Measurements from ENCODE around the gene WASHC4.

Gene WASHC4, protein sequence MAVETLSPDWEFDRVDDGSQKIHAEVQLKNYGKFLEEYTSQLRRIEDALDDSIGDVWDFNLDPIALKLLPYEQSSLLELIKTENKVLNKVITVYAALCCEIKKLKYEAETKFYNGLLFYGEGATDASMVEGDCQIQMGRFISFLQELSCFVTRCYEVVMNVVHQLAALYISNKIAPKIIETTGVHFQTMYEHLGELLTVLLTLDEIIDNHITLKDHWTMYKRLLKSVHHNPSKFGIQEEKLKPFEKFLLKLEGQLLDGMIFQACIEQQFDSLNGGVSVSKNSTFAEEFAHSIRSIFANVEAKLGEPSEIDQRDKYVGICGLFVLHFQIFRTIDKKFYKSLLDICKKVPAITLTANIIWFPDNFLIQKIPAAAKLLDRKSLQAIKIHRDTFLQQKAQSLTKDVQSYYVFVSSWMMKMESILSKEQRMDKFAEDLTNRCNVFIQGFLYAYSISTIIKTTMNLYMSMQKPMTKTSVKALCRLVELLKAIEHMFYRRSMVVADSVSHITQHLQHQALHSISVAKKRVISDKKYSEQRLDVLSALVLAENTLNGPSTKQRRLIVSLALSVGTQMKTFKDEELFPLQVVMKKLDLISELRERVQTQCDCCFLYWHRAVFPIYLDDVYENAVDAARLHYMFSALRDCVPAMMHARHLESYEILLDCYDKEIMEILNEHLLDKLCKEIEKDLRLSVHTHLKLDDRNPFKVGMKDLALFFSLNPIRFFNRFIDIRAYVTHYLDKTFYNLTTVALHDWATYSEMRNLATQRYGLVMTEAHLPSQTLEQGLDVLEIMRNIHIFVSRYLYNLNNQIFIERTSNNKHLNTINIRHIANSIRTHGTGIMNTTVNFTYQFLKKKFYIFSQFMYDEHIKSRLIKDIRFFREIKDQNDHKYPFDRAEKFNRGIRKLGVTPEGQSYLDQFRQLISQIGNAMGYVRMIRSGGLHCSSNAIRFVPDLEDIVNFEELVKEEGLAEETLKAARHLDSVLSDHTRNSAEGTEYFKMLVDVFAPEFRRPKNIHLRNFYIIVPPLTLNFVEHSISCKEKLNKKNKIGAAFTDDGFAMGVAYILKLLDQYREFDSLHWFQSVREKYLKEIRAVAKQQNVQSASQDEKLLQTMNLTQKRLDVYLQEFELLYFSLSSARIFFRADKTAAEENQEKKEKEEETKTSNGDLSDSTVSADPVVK

DNA sequence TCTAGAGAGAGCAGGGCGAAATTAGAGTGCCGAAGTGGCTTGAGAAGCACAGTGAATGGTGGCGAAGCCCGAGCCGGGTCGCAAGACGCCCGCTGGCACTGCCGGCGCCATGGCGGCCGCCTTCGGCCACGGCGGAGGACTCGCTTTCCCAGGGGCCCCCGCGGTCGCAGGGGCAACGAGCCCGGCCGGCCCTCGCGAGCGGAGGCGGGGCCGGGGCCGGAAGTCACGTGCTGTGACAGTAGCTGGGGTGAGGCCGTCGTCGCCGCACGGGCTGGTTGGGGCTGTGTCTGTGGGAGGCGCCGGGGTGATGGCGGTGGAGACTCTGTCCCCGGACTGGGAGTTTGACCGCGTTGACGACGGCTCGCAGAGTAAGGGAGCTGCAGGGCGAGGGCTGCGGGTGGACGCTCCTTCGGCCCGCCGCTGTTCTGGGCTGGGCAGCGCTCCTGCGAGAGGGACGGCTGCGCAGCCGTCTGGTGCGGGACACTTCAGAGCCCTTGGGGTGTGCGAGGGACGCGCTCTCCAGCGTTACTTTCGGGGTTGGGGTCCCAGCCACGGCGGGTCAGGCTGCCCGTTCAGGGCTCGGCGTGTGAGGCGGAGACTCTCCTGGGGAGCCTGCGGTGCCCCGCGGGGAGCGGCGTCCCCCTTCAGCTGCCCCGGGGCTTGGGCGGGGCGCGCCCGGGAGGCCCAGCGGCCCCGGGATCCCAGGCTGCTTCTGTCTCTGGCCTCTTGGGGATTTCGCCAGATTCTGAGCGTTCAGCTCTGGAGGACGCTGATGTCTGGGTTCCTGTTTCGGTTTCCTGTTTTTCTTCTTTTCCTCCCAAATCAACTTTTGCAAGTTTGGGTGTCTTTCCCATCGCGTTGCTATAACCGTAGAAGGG, at the start of gene WASHC4:
Gene WASHC4 (plus strand): TSS at position 238 of the 878 bp plus-strand sequence. CDS start 70 bp downstream, at position 308.
- peak; percentile 90 for DNase-seq (ENCODE audit: low spot score)

DNA sequence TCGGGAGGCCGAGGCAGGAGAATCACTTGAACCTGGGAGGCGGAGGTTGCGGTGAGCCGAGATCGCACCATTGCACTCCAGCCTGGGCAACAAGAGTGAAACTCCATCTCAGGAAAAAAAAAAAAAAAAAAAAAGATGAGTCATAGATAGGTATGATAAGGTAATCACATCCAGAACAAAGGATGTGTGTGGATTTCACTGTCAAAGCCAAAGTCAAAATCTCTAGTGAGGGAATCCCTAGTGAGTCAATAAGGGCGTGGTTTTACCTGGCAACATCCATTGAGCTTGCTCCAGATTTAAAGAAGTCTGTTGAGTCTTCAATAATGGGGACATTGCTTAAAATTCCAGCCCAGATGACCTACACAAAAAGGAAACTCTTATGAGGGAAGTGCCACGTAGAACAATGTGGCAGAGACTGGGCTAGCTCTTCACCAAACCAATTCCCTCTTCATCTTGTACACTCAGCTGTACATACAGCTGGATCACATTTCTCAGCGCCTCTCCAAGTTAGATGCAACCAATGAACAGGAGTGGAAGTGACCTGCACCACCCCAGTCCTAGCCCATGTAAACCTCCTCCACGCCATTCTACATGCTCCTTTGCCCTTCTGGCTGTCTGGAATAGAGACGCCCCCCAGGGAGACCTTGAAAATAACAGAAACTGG, 46.7 kb upstream of the WASHC4 start:
- peak; percentile 90 for DNase-seq (ENCODE audit: low spot score)

DNA sequence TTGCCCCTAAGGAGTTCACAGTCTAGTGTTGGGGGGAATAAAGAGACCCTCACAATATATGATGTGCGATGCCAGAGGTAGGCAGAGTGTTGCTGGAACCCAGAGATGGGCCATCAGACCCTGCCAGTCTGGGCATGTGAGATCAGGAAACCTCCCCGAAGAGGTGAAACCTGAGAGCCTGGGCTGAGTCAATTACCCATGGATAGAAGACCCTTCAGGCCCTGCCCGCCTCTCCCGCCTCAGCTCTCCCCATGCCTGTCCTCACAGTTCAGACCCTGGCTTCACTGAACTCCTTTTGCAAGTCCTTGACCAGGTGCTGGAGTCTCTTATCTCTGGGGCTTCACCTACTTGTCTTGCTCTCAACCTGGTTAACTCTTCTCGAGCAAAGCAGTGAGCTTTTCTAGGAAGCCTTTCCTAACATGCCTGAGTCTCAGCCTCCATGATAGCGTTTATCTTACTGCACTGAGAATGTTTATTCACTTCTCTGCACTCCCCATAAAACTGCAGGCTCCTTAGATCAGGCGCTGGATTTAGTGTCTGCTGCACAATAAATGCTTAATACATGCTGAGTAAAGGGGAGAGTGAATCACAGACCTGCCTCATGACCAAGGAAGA, 42.9 kb upstream of the WASHC4 start:
- DNase-seq (ENCODE audit: low spot score): no peak

DNA sequence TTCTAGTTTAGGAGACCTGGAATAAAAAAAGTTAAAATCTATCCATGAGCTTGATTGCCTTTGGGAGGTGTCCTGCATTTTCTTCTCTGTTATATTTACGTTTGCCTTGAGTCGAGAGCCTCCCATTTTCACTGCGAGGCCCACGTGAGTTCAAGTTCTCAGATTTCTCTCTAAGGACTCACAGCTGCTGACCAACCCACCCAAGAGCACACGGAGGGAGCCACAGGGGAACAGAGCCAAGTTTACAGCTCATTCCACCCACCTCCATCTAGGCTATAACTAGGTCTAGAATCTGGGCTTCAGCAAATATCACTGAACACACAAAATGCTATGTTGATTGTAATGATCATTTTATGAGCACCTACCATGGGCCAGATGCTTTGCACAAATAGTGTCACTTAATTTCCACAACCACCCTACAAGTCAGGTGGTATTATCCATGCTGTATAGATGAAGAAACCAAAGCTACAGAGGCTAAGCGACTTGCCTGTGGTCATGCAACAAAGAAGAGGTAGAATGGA, 40.0 kb upstream of the WASHC4 start:
- DNase-seq (ENCODE audit: low spot score): no peak

DNA sequence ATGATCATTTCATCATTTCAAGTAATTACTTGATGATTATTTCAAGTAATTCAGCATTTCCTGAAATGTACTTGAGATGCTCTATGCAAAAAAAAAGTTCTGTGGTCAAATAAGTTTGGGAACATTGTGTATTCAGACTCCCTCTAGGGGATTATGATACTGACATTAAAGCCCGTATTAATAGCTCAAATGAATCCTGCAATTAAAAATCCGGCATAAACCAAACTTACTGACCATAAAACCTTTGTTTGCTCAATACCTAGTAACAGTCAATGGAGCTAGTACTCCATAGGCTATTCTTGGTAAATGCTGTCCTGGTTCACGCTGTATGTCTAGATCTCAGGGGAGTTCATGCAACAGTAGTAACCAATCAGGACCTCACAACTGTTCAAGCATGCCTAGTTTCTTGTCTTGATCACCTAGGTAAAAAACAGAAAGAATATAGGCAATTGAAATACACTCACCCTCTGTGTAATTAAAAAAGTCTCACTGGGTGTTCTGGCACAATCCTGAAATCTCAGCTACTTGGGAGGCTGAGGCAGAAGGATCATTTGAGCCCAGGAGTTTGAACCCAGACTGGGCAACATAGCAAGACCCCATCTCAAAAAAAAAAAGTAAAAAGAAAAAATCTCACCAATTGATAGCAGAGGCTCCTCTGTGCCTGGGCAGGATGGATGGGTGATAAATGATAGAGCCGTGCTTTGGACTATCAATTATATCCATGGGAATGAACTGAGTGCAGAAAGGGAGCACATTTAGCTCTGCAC, 37.4 kb upstream of the WASHC4 start:
- no peak for DNase-seq (ENCODE audit: low spot score)

DNA sequence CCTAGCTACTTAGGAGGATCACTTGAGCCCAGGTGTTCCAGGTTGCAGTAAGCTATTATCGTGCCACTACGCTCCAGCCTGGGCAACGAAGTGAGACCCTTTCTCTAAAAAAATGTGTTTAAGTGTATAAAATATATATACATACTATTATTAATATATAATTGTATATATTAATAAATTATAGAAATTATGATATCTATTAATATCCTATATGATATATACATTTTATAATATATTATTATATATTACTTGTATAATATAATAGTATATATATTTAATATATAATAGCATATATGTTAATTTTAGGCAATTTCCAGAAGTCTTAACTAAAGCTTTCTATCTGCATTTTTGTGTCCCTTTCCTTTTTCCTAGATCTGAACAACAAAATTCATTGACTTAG, 35.5 kb upstream of the WASHC4 start:
- DNase-seq (ENCODE audit: low spot score): no peak

DNA sequence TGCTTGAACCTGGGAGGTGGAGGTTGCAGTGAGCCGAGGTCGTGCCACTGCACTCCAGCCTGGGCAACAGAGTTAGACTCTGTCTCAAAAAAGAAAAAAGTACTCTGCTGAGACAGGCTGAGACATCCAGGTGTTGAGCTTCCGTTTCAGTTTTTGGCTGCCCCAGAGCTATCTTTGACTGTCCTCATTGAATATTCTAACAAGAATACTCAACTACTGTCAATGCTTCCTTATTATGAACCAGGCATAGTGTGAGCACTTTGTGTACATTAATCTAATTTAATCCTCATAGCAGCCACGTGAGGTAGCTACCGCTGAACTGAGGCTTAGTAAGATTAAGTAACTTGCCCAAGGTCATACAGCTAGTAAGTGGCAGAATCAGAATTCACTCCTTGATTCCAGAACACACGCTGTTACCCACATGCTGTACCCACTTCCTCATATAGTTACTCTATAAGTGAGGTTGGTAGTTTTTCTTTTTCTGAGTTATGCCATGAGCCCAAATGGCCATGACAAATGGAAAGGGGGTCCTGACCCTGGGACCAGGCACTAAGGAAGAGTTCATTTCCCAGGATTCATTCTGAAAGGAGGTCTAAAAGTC, 34.5 kb upstream of the WASHC4 start:
- no peak for DNase-seq (ENCODE audit: low spot score)

DNA sequence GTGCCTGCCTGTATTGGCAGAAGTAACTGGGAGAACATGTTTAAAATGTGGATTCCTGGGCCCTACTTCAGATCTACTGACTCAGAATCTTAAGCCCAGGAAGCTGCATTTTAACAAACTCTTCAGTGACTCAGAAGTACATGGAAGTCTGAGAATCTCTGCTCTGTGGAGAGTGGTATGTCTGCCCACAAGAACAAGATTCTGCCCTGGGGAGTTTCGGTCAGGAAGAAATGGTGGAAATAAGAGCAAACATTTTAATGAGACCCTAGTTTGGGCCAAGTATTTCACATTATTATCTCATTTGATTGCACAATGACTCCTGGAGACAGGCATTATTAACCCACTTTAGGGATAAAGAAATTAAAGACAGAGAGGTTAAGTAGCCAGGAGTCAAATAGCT, 31.4 kb upstream of the WASHC4 start:
- no peak for DNase-seq (ENCODE audit: low spot score)

DNA sequence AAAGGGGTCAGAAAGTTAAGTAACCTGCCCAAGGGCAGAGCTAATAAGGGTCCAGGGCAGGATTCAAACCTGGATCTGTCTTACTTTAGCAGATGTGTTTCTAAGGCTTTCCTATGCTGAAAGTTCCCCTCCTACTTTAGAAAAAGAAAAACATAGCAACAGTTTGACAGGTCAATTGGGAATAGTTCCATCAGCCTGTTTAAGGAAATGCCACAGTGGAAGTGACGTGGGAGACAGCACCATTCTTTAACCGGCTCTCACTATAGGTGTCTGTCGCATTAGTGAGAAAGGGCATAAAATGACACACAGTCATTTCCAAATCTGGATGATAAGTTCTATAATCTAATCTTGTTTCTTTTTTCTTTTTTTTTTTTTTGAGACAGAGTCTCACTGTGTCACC, 30.6 kb upstream of the WASHC4 start:
- no peak for DNase-seq (ENCODE audit: low spot score)

DNA sequence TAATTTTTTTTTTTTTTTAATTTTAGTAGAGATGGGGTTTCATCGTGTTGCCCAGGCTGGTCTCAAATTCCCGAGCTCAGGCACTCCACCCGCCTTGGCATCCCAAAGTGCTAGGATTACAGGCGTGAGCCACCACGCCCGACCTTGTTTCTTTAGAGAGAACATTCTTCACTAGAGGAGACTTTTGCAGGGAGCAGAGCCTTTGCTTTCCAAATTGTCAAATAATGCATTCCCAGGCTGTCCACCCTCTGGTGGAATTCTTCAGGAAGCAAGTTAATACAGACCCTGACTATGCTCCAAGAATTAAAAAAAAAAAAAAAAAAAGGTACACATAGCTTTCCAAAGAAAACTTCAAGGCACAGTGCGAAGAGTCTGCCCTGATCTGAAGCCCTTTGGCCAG, 30.1 kb upstream of the WASHC4 start:
- no peak for DNase-seq (ENCODE audit: low spot score)

DNA sequence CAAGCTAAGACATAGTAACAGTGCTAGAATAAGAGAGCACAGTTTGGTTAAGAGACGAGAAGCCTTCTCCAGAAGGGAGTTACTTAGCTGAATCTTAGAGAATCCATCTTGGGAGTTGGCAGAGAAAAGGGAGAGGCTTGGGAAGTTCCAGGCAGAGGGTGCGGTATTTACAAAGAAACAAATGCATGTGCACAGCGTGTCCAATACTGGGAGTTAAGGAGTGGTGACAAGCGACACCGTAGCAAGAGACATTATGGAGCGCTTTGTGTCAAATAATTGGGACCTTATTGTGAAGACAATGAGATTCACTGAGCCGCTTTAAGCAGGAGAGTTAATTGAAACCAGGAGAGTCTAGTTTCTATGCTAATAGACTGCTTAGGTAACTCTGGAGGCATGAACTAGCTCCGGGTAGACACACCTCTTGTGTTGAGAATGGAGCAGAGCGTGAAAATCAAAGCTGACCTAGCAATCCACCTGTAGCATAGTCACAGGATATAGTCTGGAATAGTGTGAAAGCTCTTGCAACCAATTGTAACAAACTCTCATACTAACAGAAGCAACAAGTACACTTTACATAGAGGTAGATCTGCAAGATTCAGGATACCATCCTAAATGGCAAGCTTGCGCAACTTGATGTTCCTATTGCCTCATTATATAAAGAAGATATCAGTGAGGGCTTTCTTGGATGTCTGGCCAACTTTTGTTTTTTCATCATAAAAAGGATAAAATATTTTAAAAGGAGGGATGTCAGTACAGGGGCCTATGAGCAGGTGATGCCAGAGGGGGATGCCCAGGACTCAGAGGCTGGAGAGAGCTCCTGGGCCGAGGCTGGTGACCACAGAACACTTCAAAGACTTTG, 28.6 kb upstream of the WASHC4 start:
- no peak for DNase-seq (ENCODE audit: low spot score)

DNA sequence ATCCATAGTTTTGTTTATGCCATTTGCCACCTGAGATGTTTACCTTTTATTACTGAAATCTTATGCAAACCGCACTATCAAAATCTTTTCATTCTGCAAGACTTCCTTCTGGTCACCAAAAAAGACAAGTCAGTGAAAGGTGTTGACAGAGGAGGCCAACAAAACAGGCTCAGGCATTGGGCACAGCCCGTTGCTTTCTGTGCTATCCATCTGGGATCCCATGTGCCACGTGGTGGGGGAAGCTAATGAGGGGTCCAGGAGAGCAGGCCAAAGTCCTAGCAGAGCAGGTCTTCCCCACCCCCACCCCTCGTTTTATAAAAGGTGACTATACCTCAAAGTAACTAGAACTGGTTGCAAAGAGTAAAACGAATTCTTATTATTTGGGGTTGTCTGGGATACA, 24.5 kb upstream of the WASHC4 start:
- no peak for DNase-seq (ENCODE audit: low spot score)

DNA sequence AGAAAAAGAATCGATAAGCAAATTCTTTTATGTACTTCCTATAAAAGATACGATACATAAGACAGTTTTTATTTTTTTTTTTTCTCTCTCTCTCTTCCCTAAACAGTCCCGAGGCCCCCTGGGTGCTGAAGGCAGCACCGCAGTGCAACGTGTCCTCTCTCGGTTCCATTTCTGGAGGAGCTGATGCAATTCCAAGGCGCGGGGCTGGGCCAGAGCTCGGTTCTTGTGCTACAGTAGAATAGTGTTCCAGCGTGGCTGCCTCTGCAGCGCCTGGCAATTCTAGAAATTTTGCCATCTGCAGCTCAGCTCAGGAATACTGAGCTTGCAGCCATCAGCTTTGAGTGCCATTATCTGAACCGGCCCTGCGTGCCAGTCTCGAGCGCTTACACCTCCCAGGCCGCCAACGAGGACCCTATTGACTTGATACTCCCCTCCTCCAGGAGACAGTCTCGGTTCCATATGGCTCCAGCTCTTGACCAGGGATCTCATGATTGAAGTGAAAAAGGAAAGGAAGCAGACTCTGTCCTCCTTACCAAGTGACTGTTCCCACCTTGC, 23.9 kb upstream of the WASHC4 start:
- DNase-seq (ENCODE audit: low spot score): no peak

DNA sequence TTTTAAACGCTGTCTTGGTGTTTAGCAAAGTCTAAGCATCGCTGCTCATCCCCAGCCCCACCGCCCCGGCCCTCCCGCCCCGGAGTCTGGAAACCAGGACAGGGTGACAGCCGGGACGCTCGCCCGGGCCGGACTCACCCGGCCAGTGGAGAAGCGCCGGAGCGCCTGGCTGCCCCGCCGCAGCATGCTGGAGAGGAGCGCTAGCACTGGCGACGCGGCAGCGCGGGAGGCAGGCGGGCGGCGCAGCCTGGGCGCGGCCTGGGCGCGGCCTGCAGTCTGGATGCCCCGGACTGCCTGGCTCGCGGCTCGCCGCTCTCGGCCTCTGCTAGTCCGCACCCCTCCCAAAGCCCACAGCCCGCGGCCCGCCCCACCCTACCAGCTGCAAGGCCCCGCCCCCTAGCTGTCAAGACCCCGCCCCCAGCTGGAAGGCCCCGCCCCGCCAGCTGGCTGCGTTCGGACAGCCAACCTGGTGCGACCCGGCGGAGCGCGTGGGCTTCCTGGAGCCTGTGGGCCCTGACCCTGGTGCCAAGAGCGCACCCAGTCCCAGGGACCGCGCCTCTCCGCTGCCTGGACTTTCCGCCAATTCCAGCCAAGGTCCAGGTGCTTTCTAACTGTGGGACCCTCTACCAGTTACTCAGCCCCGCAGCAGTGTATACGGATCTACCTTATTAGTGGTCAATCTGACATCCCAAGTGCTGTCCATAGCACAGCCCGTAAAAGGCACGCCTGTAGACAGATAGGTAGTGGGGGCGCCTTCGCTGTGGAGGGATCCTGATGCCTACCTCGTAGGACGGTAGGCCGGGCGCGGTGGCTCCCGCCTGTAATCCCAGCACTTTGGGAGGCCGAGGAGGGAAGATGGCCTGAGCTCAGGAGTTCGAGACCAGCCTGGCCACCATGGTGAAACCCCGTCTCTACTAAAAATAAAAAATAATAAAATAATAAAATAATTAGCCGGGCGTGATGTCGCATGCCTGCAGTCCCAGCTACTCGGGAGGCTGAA, 23.0 kb upstream of the WASHC4 start, which contains the start of gene ALDH1L2:
Gene ALDH1L2 (minus strand): TSS at position 208 of the 1,000 bp plus-strand sequence. CDS start 22 bp downstream, at position 186.
- peak; percentile 81 for DNase-seq (ENCODE audit: low spot score)

DNA sequence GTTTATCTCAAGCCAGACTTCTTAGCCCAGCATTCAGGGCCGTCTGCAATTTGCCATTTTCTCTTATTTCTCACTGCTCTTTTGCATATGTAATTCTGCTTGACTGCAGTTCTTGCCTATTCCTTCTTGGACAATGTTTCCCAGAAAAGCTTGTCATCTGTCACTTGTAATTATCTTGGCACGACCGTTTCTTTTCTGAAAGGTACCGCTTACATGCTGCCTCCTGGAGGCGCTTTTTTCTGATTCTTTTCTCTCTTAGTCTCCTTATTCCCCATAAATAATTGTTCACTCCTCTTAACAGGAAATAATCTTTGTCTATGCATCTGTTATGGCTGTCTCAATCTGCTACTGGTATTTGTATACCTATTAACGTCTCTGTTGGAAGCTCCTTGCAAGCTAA, 22.0 kb upstream of the WASHC4 start:
- DNase-seq (ENCODE audit: low spot score): no peak

DNA sequence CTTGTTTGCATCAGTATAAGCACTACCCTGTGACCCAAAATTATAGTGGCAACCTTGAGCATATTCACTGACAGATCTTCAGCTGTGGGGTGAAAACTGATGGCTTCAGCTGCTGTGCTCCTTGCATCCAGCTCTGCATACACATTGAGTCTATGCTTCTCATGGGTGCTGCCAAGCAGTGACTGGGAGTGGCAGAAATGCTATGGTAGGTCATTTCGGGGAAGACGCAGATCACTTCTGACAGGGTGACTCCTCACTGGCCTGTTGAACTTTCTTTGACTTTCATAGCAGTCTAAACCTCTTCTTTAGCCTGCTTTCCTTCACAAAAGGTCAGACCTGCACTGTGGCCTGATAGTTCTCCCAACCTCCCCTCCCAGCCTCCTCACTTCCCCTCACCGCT, 17.7 kb upstream of the WASHC4 start:
- DNase-seq (ENCODE audit: low spot score): no peak

All from SW480 (cell line).